ENCODE data around the gene DCDC2B. TPM values are rescaled to one million over a fixed set of nuclear protein-coding genes. Genes with fewer than 3 reads are reported as not detected.

The DCDC2B gene
- total and polyA plus RNA-seq, 10 of the 15 experiments (the other 5 are each of a cell fraction or from before 2014, with no cell fraction given) = 0.12 to 0.21 (median 0.15) TPM; not detected in 7

DNA sequence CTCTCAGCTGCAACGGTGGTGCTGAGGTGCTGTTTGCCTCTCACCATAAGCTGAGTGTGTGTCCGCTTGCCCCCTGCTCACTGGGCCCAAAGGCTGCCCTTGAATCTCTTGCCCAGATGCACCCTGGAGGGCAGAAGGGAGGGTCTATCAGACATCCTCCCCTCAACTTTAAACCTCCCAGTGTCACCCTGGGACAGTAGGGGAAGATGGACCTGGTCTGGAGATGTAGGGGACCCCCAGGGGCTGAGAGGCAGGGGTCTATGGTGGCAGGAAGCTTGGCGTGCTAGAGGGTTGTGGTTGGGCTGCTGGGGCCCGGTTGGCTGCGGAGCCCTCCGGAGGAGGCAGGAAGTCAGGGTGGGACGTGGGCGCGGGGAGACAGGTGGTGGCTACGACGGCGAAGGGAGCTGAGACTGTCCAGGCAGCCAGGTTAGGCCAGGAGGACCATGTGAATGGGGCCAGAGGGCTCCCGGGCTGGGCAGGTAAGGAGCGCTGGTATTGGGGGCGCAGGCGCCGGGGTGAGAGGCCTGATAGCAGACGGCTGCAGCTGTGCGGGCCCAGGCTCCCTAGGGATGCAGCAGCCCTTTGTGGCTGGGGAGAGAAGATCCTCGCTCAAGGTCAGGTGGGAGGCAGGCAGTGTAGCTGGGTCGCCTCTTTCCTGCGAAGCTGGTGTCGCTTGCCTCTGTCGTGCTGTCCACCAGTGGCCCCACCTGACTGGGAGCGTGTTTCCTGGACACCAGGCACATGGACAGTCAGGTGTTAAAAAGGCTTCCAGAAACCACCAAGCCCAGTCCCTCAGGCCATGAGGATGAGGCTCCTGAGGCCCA, 42.2 kb downstream of the DCDC2B start, which contains the start of gene LCK (continued):
- TF ChIP-seq, protein P1, sequence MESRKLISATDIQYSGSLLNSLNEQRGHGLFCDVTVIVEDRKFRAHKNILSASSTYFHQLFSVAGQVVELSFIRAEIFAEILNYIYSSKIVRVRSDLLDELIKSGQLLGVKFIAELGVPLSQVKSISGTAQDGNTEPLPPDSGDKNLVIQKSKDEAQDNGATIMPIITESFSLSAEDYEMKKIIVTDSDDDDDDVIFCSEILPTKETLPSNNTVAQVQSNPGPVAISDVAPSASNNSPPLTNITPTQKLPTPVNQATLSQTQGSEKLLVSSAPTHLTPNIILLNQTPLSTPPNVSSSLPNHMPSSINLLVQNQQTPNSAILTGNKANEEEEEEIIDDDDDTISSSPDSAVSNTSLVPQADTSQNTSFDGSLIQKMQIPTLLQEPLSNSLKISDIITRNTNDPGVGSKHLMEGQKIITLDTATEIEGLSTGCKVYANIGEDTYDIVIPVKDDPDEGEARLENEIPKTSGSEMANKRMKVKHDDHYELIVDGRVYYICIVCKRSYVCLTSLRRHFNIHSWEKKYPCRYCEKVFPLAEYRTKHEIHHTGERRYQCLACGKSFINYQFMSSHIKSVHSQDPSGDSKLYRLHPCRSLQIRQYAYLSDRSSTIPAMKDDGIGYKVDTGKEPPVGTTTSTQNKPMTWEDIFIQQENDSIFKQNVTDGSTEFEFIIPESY (IDR thresholded peaks at IDR 0.05) = no peak
- TF ChIP-seq RELA (IDR thresholded peaks at IDR 0.05; ENCODE audit: borderline replicate concordance, partially characterized antibody) = no peak
- TF ChIP-seq IRF4 (IDR thresholded peaks at IDR 0.05; ENCODE audit: low read depth, low read length) = no peak
- peak; percentile 69; the same call in 1 of the 2 replicates for TF ChIP-seq HDGF (IDR thresholded peaks at IDR 0.05)
- TF ChIP-seq ZNF217 (IDR thresholded peaks at IDR 0.05) = no peak
- TF ChIP-seq, protein P2, sequence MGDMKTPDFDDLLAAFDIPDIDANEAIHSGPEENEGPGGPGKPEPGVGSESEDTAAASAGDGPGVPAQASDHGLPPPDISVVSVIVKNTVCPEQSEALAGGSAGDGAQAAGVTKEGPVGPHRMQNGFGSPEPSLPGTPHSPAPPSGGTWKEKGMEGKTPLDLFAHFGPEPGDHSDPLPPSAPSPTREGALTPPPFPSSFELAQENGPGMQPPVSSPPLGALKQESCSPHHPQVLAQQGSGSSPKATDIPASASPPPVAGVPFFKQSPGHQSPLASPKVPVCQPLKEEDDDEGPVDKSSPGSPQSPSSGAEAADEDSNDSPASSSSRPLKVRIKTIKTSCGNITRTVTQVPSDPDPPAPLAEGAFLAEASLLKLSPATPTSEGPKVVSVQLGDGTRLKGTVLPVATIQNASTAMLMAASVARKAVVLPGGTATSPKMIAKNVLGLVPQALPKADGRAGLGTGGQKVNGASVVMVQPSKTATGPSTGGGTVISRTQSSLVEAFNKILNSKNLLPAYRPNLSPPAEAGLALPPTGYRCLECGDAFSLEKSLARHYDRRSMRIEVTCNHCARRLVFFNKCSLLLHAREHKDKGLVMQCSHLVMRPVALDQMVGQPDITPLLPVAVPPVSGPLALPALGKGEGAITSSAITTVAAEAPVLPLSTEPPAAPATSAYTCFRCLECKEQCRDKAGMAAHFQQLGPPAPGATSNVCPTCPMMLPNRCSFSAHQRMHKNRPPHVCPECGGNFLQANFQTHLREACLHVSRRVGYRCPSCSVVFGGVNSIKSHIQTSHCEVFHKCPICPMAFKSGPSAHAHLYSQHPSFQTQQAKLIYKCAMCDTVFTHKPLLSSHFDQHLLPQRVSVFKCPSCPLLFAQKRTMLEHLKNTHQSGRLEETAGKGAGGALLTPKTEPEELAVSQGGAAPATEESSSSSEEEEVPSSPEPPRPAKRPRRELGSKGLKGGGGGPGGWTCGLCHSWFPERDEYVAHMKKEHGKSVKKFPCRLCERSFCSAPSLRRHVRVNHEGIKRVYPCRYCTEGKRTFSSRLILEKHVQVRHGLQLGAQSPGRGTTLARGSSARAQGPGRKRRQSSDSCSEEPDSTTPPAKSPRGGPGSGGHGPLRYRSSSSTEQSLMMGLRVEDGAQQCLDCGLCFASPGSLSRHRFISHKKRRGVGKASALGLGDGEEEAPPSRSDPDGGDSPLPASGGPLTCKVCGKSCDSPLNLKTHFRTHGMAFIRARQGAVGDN (IDR thresholded peaks at IDR 0.05) = peak; percentile 87
- TF ChIP-seq BACH1 (IDR thresholded peaks at IDR 0.05; ENCODE audit: borderline replicate concordance) = peak; percentile 55; the same call in 1 of the 2 replicates
- TF ChIP-seq IKZF1 (conservative IDR thresholded peaks at IDR 0.05) = peak; percentile 49
- TF ChIP-seq MYB (IDR thresholded peaks at IDR 0.05; ENCODE audit: borderline replicate concordance, low read depth, low read length) = no peak
- TF ChIP-seq ZBTB4 (CRISPR knock-in tag; IDR thresholded peaks at IDR 0.05) = no peak
- TF ChIP-seq ATF7 (IDR thresholded peaks at IDR 0.05; ENCODE audit: low read depth) = no peak
- TF ChIP-seq STAT3 (IDR thresholded peaks at IDR 0.05; ENCODE audit: low read depth, low read length) = no peak
- TF ChIP-seq TAF1 (IDR thresholded peaks at IDR 0.05; ENCODE audit: borderline replicate concordance, low read depth, low read length) = peak; percentile 40; the same call in 1 of the 2 replicates
- no peak for TF ChIP-seq RFX5 (IDR thresholded peaks at IDR 0.05; ENCODE audit: low read depth, low read length)
- no peak for TF ChIP-seq NFYB (IDR thresholded peaks at IDR 0.05; ENCODE audit: insufficient read depth, low read depth, low read length)
- TF ChIP-seq, protein P3, sequence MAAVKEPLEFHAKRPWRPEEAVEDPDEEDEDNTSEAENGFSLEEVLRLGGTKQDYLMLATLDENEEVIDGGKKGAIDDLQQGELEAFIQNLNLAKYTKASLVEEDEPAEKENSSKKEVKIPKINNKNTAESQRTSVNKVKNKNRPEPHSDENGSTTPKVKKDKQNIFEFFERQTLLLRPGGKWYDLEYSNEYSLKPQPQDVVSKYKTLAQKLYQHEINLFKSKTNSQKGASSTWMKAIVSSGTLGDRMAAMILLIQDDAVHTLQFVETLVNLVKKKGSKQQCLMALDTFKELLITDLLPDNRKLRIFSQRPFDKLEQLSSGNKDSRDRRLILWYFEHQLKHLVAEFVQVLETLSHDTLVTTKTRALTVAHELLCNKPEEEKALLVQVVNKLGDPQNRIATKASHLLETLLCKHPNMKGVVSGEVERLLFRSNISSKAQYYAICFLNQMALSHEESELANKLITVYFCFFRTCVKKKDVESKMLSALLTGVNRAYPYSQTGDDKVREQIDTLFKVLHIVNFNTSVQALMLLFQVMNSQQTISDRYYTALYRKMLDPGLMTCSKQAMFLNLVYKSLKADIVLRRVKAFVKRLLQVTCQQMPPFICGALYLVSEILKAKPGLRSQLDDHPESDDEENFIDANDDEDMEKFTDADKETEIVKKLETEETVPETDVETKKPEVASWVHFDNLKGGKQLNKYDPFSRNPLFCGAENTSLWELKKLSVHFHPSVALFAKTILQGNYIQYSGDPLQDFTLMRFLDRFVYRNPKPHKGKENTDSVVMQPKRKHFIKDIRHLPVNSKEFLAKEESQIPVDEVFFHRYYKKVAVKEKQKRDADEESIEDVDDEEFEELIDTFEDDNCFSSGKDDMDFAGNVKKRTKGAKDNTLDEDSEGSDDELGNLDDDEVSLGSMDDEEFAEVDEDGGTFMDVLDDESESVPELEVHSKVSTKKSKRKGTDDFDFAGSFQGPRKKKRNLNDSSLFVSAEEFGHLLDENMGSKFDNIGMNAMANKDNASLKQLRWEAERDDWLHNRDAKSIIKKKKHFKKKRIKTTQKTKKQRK (IDR thresholded peaks at IDR 0.05; ENCODE audit: low read depth, low read length) = no peak
- no peak for TF ChIP-seq HCFC1 (IDR thresholded peaks at IDR 0.05; ENCODE audit: low read length)
- no peak for TF ChIP-seq SMARCA5 (IDR thresholded peaks at IDR 0.05)

Data from GM12878 (cell line).